ENCODE measurements around the gene NKX2-4. TPM values are rescaled to one million over a fixed set of nuclear protein-coding genes. Genes with fewer than 3 reads are reported as not detected.

Gene NKX2-4
- total and polyA plus RNA-seq, 2 of the 4 experiments (the other 2 are of a cell fraction) = not detected

DNA sequence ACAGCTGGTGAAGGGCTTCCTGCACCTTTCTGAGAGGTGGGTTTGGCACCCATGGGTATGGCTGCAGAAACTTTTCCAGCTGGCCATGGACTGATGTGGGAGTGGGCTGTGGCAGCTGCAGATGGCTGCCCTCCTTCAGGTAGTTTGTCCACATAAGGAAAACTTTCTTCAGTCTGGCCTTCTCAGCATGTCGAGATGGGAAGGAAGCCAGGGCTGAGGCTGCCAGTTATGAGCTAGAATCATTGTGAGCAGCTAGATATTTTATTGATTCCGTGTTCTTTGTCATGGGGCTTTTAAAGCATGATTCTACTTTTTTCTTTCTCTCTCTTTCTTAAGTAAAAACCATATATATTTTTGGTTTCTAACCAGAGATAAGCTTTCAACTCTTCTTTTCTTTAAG lies 16.6 kb downstream of the NKX2-4 start:
- no peak overlapping the region for H2AK5ac ChIP-seq (ENCODE audit: low read depth, low read length)
- H3K56ac ChIP-seq (ENCODE audit: extremely low read depth, insufficient read depth, low read length) = no peak overlapping the region
- no peak overlapping the region for H2AFZ ChIP-seq (replicated peaks; ENCODE audit: low read length, poor library complexity)
- CTCF ChIA-PET = no interaction called here
- BruUV-seq (replicated peaks) = no TSS peak
- H3K9me3 ChIP-seq (ENCODE audit: control insufficient read depth, insufficient read depth, low read length) = no peaks in the 10 kb centered on the region
- H2BK5ac ChIP-seq (ENCODE audit: low read depth, low read length, poor library complexity, severe bottlenecking) = no peak overlapping the region
- no peak overlapping the region for H3K9ac ChIP-seq (ENCODE audit: low read depth, low read length)
- intact Hi-C loops (cut with micrococcal nuclease) (no loop called here), dilution Hi-C loops (cut with HindIII; ENCODE audit: low sequenced_read_pairs, unreplicated experiment) (no loop called here), in situ Hi-C loops (cut with MboI; ENCODE audit: low sequenced_read_pairs) (no loop called here)
- no peak overlapping the region for H4K91ac ChIP-seq (ENCODE audit: insufficient read depth, low read depth, low read length)
- WGBS, 2 experiments (ENCODE audit: extremely low coverage in 2 of 2, insufficient read length in 1 of 2) = no CpG with 5 or more reads among the region's 2 CpGs
- no peak overlapping the region for H2AK9ac ChIP-seq (replicated peaks; ENCODE audit: low read depth, low read length, poor library complexity)
- no peak overlapping the region for H3K27ac ChIP-seq (ENCODE audit: insufficient read depth, low read length)
- no peak overlapping the region for H4K5ac ChIP-seq (ENCODE audit: low read depth, low read length)
- no peaks in the 10 kb centered on the region for H3K27me3 ChIP-seq (ENCODE audit: control insufficient read depth, insufficient read depth, low read length)
- no peaks in the 10 kb centered on the region for H3K4me1 ChIP-seq (ENCODE audit: control insufficient read depth, insufficient read depth, low read length)
- no peak overlapping the region for H3K18ac ChIP-seq (ENCODE audit: low read depth, low read length)
- no peak overlapping the region for H3K4me2 ChIP-seq (ENCODE audit: low read depth, low read length)
- H2BK120ac ChIP-seq (ENCODE audit: low read depth, low read length) = no peak overlapping the region
- peaks cover 10 to 32% of the 10 kb centered on the region in 2 experiments; a peak in 3 of 4 replicates for H3K79me1 ChIP-seq (ENCODE audit: low read depth in 1 of 2, low read length in 2 of 2)
- no peak for DNase-seq
- no peak overlapping the region for H4K8ac ChIP-seq (ENCODE audit: low read depth in 2 of 2, low read length in 2 of 2)
- H3K36me3 ChIP-seq (ENCODE audit: control insufficient read depth, insufficient read depth, low read length) = peaks cover 15% of the 10 kb centered on the region
- no peak overlapping the region for H2BK15ac ChIP-seq (ENCODE audit: low read depth, low read length)
- no peak overlapping the region for H3K4ac ChIP-seq (ENCODE audit: low read depth, low read length)
- ATAC-seq (ENCODE audit: low read depth) = no peak
- no peak overlapping the region for H3K23ac ChIP-seq (ENCODE audit: low read depth, low read length)
- TF ChIP-seq RAD21 (IDR thresholded peaks at IDR 0.05; ENCODE audit: low read length) (no peak), NFE2L2 (IDR thresholded peaks at IDR 0.05; ENCODE audit: low read depth, low read length) (no peak), RFX5 (IDR thresholded peaks at IDR 0.05; ENCODE audit: low read depth, low read length) (no peak), MXI1 (IDR thresholded peaks at IDR 0.05; ENCODE audit: borderline replicate concordance, low read depth, low read length) (no peak), POLR2A (IDR thresholded peaks at IDR 0.05; ENCODE audit: low read depth, low read length) (no peak), FOS (IDR thresholded peaks at IDR 0.05; ENCODE audit: low read depth, low read length) (no peak), MAZ (IDR thresholded peaks at IDR 0.05; ENCODE audit: borderline replicate concordance, low read depth, low read length) (no peak), CHD1 (IDR thresholded peaks at IDR 0.05; ENCODE audit: low read depth, low read length) (no peak), SMC3 (IDR thresholded peaks at IDR 0.05; ENCODE audit: low read depth, low read length) (no peak), BHLHE40 (IDR thresholded peaks at IDR 0.05; ENCODE audit: low read depth, low read length) (no peak), RCOR1 (IDR thresholded peaks at IDR 0.05; ENCODE audit: insufficient replicate concordance, low read length) (no peak), CEBPB (IDR thresholded peaks at IDR 0.05; ENCODE audit: low read depth, low read length) (no peak)
- TF ChIP-seq, protein P1, sequence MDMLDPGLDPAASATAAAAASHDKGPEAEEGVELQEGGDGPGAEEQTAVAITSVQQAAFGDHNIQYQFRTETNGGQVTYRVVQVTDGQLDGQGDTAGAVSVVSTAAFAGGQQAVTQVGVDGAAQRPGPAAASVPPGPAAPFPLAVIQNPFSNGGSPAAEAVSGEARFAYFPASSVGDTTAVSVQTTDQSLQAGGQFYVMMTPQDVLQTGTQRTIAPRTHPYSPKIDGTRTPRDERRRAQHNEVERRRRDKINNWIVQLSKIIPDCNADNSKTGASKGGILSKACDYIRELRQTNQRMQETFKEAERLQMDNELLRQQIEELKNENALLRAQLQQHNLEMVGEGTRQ (IDR thresholded peaks at IDR 0.05; ENCODE audit: low read depth, low read length) = no peak
- TF ChIP-seq, protein P2, sequence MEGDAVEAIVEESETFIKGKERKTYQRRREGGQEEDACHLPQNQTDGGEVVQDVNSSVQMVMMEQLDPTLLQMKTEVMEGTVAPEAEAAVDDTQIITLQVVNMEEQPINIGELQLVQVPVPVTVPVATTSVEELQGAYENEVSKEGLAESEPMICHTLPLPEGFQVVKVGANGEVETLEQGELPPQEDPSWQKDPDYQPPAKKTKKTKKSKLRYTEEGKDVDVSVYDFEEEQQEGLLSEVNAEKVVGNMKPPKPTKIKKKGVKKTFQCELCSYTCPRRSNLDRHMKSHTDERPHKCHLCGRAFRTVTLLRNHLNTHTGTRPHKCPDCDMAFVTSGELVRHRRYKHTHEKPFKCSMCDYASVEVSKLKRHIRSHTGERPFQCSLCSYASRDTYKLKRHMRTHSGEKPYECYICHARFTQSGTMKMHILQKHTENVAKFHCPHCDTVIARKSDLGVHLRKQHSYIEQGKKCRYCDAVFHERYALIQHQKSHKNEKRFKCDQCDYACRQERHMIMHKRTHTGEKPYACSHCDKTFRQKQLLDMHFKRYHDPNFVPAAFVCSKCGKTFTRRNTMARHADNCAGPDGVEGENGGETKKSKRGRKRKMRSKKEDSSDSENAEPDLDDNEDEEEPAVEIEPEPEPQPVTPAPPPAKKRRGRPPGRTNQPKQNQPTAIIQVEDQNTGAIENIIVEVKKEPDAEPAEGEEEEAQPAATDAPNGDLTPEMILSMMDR (conservative IDR thresholded peaks at IDR 0.05; ENCODE audit: low read depth, low read length) = no peak
- TF ChIP-seq, protein P3, sequence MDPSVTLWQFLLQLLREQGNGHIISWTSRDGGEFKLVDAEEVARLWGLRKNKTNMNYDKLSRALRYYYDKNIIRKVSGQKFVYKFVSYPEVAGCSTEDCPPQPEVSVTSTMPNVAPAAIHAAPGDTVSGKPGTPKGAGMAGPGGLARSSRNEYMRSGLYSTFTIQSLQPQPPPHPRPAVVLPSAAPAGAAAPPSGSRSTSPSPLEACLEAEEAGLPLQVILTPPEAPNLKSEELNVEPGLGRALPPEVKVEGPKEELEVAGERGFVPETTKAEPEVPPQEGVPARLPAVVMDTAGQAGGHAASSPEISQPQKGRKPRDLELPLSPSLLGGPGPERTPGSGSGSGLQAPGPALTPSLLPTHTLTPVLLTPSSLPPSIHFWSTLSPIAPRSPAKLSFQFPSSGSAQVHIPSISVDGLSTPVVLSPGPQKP (IDR thresholded peaks at IDR 0.05; ENCODE audit: borderline replicate concordance, low read depth, low read length) = no peak
- no peak overlapping the region for H3K4me3 ChIP-seq (ENCODE audit: insufficient read depth, low read depth, low read length)
- no peak overlapping the region for H3K14ac ChIP-seq (replicated peaks; ENCODE audit: low read depth, low read length)
- H2BK20ac ChIP-seq (ENCODE audit: low read depth, low read length) = no peak overlapping the region
- H3K9me1 ChIP-seq (ENCODE audit: insufficient read depth, low read length) = peaks cover 3% of the 10 kb centered on the region; the same call in 1 of the 2 replicates
- POLR2A ChIA-PET (ENCODE audit: unreplicated experiment) = no interaction called here
- H4K20me1 ChIP-seq (ENCODE audit: insufficient read depth, low read length) = peaks cover 11% of the 10 kb centered on the region; the same call in 1 of the 2 replicates

Measured in IMR-90 (cell line).